DOHH2 (cell line): ENCODE results near the gene SNX9.

Source experiments
- H3F3A ChIP-seq: fragments of 200-600 bp; sonication (generic), shearing (Covaris generic); 2 replicates; pipeline ENCODE4 v1.6.0; 2016; ENCODE audit warnings: antibody characterized with exemption, mild to moderate bottlenecking; ENCODE audit not compliant: control insufficient read depth, insufficient read depth
- H3K27ac ChIP-seq: fragments of 200-600 bp; sonication (generic); 2 replicates; pipeline ENCODE4 v1.5.1; 2014; ENCODE audit warnings: low read depth, mild to moderate bottlenecking, low read length, moderate library complexity
- H3K27me3 ChIP-seq: fragments of 200-600 bp; sonication (generic); 2 replicates; pipeline ENCODE4 v1.6.1; 2014; ENCODE audit warnings: mild to moderate bottlenecking, low read length, mixed read lengths; ENCODE audit not compliant: control insufficient read depth
- H3K36me3 ChIP-seq: fragments of 200-600 bp; sonication (generic); 2 replicates; pipeline ENCODE4 v1.6.1; 2014; ENCODE audit warnings: mild to moderate bottlenecking, low read length, moderate library complexity, mixed read lengths; ENCODE audit not compliant: control insufficient read depth
- H3K4me1 ChIP-seq: fragments of 200-600 bp; sonication (generic); 2 replicates; pipeline ENCODE4 v1.6.1; 2014; ENCODE audit warnings: mild to moderate bottlenecking, low read length, mixed read lengths; ENCODE audit not compliant: control insufficient read depth
- H3K4me2 ChIP-seq: fragments of 200-600 bp; sonication (generic); 2 replicates; pipeline ENCODE4 v1.6.0; 2014; ENCODE audit warnings: mild to moderate bottlenecking, low read length, moderate library complexity
- H3K4me3 ChIP-seq: fragments of 200-600 bp; sonication (generic); 2 replicates; pipeline ENCODE4 v1.5.1; 2014; ENCODE audit warnings: mild to moderate bottlenecking, low read length, mixed read lengths
- H3K79me2 ChIP-seq: fragments of 200-600 bp; sonication (generic); 2 replicates; pipeline ENCODE4 v1.6.1; 2014; ENCODE audit warnings: mild to moderate bottlenecking, low read length, mixed read lengths; ENCODE audit not compliant: control insufficient read depth
- H3K9me2 ChIP-seq: fragments of 200-600 bp; sonication (generic); replicated peaks from 2 replicates; pipeline ENCODE4 v1.6.1; 2014; ENCODE audit warnings: mild to moderate bottlenecking, low read length, mixed read lengths; ENCODE audit not compliant: control insufficient read depth
- H3K9me3 ChIP-seq: fragments of 200-600 bp; sonication (generic); 2 replicates; pipeline ENCODE4 v1.6.1; 2014; ENCODE audit warnings: antibody characterized with exemption, low read length, mixed read lengths; ENCODE audit not compliant: control insufficient read depth, insufficient read depth
- H4K20me1 ChIP-seq: fragments of 200-600 bp; sonication (generic); 2 replicates; pipeline ENCODE4 v1.6.0; 2014; ENCODE audit warnings: low read depth, mild to moderate bottlenecking, antibody characterized with exemption, low read length, moderate library complexity; ENCODE audit not compliant: control insufficient read depth, insufficient read depth
- CTCF ChIP-seq: fragments of 200-600 bp; sonication (generic); IDR thresholded peaks from one replicate; pipeline ENCODE4 v1.5.1; 2014; ENCODE audit warnings: antibody characterized with exemption, mild to moderate bottlenecking, low read depth, low read length; ENCODE audit not compliant: poor library complexity, severe bottlenecking
- EZH2phosphoT487 ChIP-seq: fragments of 200-600 bp; sonication (generic); IDR thresholded peaks from 2 replicates; pipeline ENCODE4 v1.6.1; 2017; ENCODE audit warnings: borderline replicate concordance, mild to moderate bottlenecking, antibody characterized with exemption, low read length, moderate library complexity, mixed read lengths

The SNX9 gene

GRCh38 chr6:157839606-157840005 lies 16.6 kb downstream of the SNX9 start:
- no peak overlapping the region for H3K4me3 ChIP-seq
- TF ChIP-seq EZH2phosphoT487 (no peak), CTCF (no peak)
- no peaks in the 10 kb centered on the region for H3K36me3 ChIP-seq
- H3K4me2 ChIP-seq: no peak overlapping the region
- no peaks in the 10 kb centered on the region for H3K9me3 ChIP-seq
- H3K27me3 ChIP-seq: peaks cover 27% of the 10 kb centered on the region
- H4K20me1 ChIP-seq: no peaks in the 10 kb centered on the region
- H3F3A ChIP-seq: no peaks in the 10 kb centered on the region
- H3K79me2 ChIP-seq: no peaks in the 10 kb centered on the region
- no peaks in the 10 kb centered on the region for H3K4me1 ChIP-seq
- H3K9me2 ChIP-seq: no peaks in the 10 kb centered on the region
- no peak overlapping the region for H3K27ac ChIP-seq

DNA sequence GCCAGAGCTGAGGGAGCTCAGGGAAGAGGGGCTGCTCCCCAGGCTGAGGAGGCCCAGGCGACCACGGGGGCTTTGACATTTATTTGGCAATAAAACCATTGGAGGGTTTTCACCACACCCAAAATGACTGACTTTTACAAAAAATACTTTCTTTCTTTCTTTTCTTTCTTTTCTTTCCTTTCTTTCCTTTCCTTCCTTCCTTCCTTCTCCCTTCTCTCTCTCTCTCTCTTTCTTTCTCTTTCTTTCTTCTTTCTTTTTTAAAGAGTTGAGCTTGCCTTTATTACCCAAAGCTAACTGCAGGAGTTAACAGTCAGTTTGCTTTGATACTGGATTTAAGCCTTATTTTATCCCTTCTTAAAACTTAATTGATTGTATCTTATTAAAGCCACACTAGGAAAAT lies 17.2 kb downstream of the SNX9 start:
- Histone ChIP-seq H3K4me1 (no peaks in the 10 kb centered on the region; the same call in 1 of the 2 replicates), H3K27ac (no peak overlapping the region), H3K79me2 (no peaks in the 10 kb centered on the region), H3K27me3 (peaks cover 27% of the 10 kb centered on the region), H3K4me3 (no peak overlapping the region), H3K36me3 (no peaks in the 10 kb centered on the region), H4K20me1 (no peaks in the 10 kb centered on the region), H3K9me2 (no peaks in the 10 kb centered on the region), H3K4me2 (no peak overlapping the region), H3K9me3 (no peaks in the 10 kb centered on the region), H3F3A (no peaks in the 10 kb centered on the region)
- TF ChIP-seq CTCF (no peak), EZH2phosphoT487 (no peak)

- Histone ChIP-seq H3K9me2 (no peaks in the 10 kb centered on the region), H3K4me3 (no peak overlapping the region), H3K27me3 (peaks cover 30% of the 10 kb centered on the region), H3K4me2 (no peak overlapping the region), H3K27ac (no peak overlapping the region), H3K9me3 (no peaks in the 10 kb centered on the region), H3K79me2 (no peaks in the 10 kb centered on the region), H3K4me1 (peaks cover 4% of the 10 kb centered on the region), H4K20me1 (no peaks in the 10 kb centered on the region), H3F3A (no peaks in the 10 kb centered on the region), H3K36me3 (no peaks in the 10 kb centered on the region)
- TF ChIP-seq CTCF: no peak
- no peak for TF ChIP-seq EZH2phosphoT487
Measured at GRCh38 chr6:157840776-157841175, 17.7 kb downstream of the SNX9 start.
